Activated T-helper 1 cell treated with anti-CD3 and anti-CD28 coated beads, Interleukin-12 subunit alpha, Interleukin-12 subunit beta, Interleukin-2, Interleukin-4 antibody, amounts not matched to agents 30 ng/mL and 10 ng/mL and 1 ng/mL, durations not matched to agents 14 hours and 24 hours and 36 hours (primary cell): ENCODE data around the gene FAM20A. TPM values are rescaled to one million over a fixed set of nuclear protein-coding genes. Genes with fewer than 3 reads are reported as not detected.

Experiments
- DNase-seq: peaks from one replicate; pipeline ENCODE4 v3.0.0; 2021; ENCODE audit warnings: low spot score
- H3K27ac Mint-ChIP-seq: one replicate; pipeline ENCODE4 v1.8.0; 2021; ENCODE audit warnings: mild to moderate bottlenecking, mixed read lengths
- H3K27me3 Mint-ChIP-seq: one replicate; pipeline ENCODE4 v1.8.0; 2022; ENCODE audit warnings: mild to moderate bottlenecking, moderate library complexity, mixed read lengths; ENCODE audit not compliant: insufficient read depth
- H3K36me3 Mint-ChIP-seq: one replicate; pipeline ENCODE4 v1.8.0; 2021; ENCODE audit warnings: low read depth, mixed read lengths
- H3K4me1 Mint-ChIP-seq: one replicate; pipeline ENCODE4 v1.8.0; 2021; ENCODE audit warnings: low read depth, mixed read lengths
- H3K4me3 Mint-ChIP-seq: one replicate; pipeline ENCODE4 v1.8.0; 2021; ENCODE audit warnings: mild to moderate bottlenecking, moderate library complexity, mixed read lengths
- H3K9me3 Mint-ChIP-seq: one replicate; pipeline ENCODE4 v1.8.0; 2021; ENCODE audit warnings: mixed read lengths
- intact Hi-C: fragments of 100-400 bp; cut with micrococcal nuclease; formaldehyde crosslinking; loops from one replicate; pipeline ENCODE4 v1.15.1; 2024
- total RNA-seq: library from RNA; stranded (reverse); gene quantifications from 2 replicates; pipeline ENCODE4 v1.2.3, GENCODE V29; 2022

The FAM20A gene
- total RNA-seq, 1 donor from 2014 or later, result not detected

- Mint-ChIP-seq H3K27ac (no peak overlapping the region), H3K36me3 (no peaks in the 10 kb centered on the region), H3K27me3 (peaks cover 6% of the 10 kb centered on the region), H3K4me1 (no peaks in the 10 kb centered on the region), H3K9me3 (no peaks in the 10 kb centered on the region), H3K4me3 (no peak overlapping the region)
- no peak for DNase-seq
- intact Hi-C loops, result no loop called here
These were observed 35.3 kb downstream of the FAM20A start for GRCh38 chr17:68565661-68566441.

DNA sequence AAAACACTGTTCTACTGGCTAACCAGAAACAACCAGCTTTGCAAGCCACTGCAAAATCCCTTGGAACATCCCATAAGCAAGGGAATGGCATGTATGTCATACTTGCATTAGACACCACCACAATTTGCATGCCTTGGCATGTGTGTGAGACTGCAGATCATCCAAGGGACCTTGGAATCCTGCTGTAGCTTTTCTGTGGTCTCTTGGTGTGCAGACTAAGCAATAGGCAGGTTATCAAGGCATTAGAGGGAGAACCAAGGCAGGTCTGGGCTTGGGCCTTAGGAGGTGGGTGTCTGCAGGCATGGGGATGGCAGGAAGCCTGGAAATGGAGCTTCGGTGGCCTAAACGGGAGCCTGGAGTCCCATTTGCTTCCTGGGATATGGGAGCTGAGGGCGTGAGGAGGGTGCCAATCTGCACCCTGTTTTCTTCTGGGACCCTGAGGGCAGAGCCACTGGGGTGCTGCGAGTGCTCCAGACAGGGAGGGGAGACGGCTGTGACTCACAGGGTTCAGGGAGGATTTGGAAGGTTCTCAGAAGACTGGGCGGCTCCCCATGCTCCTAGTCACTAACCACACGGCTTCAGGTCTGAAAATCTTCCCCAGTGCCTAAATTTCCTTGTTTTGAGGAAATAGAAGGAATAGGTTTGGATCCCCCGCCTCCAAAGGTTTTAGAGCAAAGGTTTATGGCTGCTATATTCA is 36.6 kb downstream of the FAM20A start:
- no peak for DNase-seq
- no peak overlapping the region for H3K4me3 Mint-ChIP-seq
- peaks cover 6% of the 10 kb centered on the region for H3K27me3 Mint-ChIP-seq
- no peaks in the 10 kb centered on the region for H3K36me3 Mint-ChIP-seq
- no peak overlapping the region for H3K27ac Mint-ChIP-seq
- no peaks in the 10 kb centered on the region for H3K9me3 Mint-ChIP-seq
- intact Hi-C loops, result no loop called here
- no peaks in the 10 kb centered on the region for H3K4me1 Mint-ChIP-seq

DNA sequence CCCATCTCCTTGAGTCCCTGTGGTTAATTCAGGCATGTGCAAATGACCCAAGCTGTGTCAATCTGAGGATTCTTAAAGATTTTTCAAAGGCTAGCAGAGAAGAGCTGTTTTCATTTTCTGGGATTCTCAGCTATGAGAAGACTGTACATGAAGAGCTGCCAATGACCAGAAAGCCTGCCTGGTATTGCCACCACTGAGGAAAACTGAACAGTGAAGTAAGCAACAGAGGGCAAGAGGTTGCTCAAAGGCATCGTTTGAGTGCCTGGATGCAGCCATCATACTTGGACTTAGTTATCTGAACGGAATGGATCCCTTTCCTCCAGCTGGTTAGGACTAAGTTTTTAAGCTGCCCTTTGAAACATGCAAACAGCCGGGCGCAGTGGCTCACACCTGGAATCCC is 38.4 kb downstream of the FAM20A start:
- Mint-ChIP-seq H3K36me3 (no peaks in the 10 kb centered on the region), H3K27ac (no peak overlapping the region), H3K9me3 (no peaks in the 10 kb centered on the region), H3K4me1 (no peaks in the 10 kb centered on the region), H3K4me3 (no peak overlapping the region), H3K27me3 (peaks cover 6% of the 10 kb centered on the region)
- DNase-seq, result no peak
- intact Hi-C loops, result no loop called here

DNA sequence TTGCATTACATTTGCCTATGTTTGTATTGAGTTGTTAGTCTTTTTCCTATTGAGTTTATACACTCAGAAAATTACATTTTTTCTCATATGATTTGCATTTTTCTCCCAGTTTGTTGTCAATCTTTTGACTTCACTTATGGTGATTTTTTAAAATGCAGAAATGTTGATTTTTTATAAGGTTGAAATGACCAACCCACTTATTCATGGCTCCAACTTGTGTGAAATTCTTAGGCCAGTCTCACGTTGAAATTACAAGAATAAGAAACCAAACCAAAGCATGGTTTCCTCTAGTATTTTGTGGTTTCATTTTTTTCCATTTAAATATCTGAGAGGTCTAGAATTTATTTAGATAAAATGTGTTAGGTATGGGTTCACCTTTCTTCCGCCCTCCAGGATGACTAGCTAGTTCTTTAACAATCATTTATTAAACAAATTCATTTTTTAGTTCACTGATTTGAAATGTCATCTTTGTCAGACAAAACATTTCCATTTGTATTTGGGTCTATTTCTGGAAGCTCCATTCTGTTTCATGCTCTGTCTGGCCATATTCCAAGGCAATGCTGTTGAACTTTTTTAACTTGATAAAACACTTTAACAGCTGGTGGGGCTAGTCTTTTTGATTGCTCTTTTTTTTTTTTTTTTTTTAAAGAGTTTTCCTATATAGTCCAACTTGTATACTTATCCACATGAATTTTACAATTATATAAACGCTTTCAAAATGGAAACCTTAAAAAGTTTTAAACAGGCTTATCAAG is 40.0 kb downstream of the FAM20A start:
- Mint-ChIP-seq H3K36me3 (no peaks in the 10 kb centered on the region), H3K27ac (no peak overlapping the region), H3K4me3 (no peak overlapping the region), H3K27me3 (peaks cover 3% of the 10 kb centered on the region), H3K4me1 (no peaks in the 10 kb centered on the region), H3K9me3 (no peaks in the 10 kb centered on the region)
- no peak for DNase-seq
- intact Hi-C loops, result no loop called here

- no peak overlapping the region for H3K4me3 Mint-ChIP-seq
- H3K9me3 Mint-ChIP-seq, result no peaks in the 10 kb centered on the region
- no peaks in the 10 kb centered on the region for H3K4me1 Mint-ChIP-seq
- no peaks in the 10 kb centered on the region for H3K27me3 Mint-ChIP-seq
- H3K27ac Mint-ChIP-seq, result no peak overlapping the region
- intact Hi-C loops, result no loop called here
- no peaks in the 10 kb centered on the region for H3K36me3 Mint-ChIP-seq
- DNase-seq, result no peak
These were observed 41.9 kb downstream of the FAM20A start for GRCh38 chr17:68559316-68559715.

DNA sequence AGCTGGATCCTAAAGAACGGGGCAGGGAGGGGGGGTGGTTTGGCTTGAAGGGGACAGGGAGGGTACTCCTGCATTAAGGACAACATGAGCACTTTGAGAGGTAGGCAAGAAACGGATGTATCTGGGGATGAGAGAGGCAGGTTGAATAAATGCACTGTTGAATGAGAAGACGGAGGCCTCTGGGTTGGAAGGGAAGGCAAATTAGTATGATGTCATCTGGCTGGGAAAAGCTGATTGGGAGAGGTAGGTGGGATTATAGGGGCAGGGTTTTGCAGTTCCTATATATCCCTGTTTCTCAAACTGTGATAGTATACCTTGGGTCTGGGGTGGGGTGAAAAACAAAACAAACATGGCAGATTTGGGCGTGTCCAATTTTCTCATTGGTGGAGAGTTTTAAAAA is 44.6 kb downstream of the FAM20A start:
- intact Hi-C loops, result no loop called here
- Mint-ChIP-seq H3K4me1 (no peaks in the 10 kb centered on the region), H3K36me3 (no peaks in the 10 kb centered on the region), H3K9me3 (no peaks in the 10 kb centered on the region), H3K27me3 (no peaks in the 10 kb centered on the region), H3K4me3 (no peak overlapping the region), H3K27ac (no peak overlapping the region)
- DNase-seq, result no peak

- H3K27ac Mint-ChIP-seq, result no peak overlapping the region
- no peak for DNase-seq
- intact Hi-C loops, result no loop called here
- peaks cover 3% of the 10 kb centered on the region for H3K36me3 Mint-ChIP-seq
- H3K4me3 Mint-ChIP-seq, result no peak overlapping the region
- H3K27me3 Mint-ChIP-seq, result no peaks in the 10 kb centered on the region
- no peaks in the 10 kb centered on the region for H3K9me3 Mint-ChIP-seq
- H3K4me1 Mint-ChIP-seq, result no peaks in the 10 kb centered on the region
These were observed 56.9 kb downstream of the FAM20A start for GRCh38 chr17:68544111-68544915.

DNA sequence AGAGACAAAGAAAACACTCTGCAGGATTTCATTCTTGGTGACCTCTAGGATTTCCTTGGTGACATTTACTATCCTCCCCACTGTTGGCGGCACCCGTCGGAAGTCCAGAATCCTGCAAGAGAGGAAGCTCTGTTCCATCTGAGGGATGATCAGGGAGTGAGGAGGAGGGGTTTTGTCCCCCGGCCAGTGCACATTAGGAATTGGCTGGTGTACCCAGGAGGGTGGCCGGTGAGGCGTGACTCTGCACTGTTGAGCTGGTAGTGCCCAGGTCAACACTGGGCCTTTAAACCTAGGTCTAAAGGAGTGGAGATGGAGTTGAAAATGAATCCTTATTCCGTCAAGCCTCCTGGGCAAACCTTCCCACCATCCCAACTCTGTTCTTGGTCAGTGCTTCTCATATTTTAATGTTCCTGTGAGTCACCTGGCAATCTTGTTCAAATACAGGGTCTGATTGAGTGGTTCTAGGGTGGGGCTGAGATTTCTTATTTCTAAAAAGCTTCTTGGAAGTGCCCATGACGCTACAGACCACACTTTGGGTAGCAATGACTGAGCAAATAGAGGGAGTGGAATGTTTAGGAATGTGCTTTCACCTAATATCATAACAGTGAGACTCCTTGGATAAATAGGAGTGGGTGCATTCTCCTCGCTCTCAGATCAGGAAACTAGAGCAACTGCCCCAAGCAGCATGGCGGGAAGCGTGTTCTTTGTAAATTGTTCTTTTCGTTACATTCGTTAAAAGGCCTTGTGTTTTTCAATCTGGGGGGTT is 58.3 kb downstream of the FAM20A start:
- H3K4me3 Mint-ChIP-seq, result no peak overlapping the region
- no peaks in the 10 kb centered on the region for H3K4me1 Mint-ChIP-seq
- intact Hi-C loops, result no loop called here
- no peak for DNase-seq
- H3K27me3 Mint-ChIP-seq, result no peaks in the 10 kb centered on the region
- no peak overlapping the region for H3K27ac Mint-ChIP-seq
- H3K9me3 Mint-ChIP-seq, result no peaks in the 10 kb centered on the region
- peaks cover 5% of the 10 kb centered on the region for H3K36me3 Mint-ChIP-seq

DNA sequence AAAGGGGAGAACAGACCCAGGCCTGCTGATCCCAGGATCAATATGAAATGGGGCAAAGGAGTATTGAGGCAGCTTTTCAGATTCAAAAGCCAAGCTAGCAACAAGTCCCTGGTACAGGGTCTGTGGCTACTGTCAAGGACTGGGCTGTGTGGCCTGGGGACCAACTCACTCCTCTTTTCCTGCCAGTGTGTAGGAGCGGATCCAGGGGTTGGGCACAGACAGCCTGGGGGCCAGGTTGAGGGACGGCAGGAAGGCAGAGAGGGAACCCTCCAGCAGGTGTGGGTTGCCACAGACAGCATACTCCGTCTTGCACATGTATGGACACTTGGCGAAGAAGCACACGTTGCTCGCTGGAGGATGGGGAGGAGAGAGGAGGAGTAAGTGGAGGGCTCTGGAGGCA is 59.4 kb downstream of the FAM20A start:
- no peak for DNase-seq
- Mint-ChIP-seq H3K36me3 (peaks cover 7% of the 10 kb centered on the region), H3K4me3 (no peak overlapping the region), H3K4me1 (no peaks in the 10 kb centered on the region), H3K9me3 (no peaks in the 10 kb centered on the region), H3K27ac (no peak overlapping the region), H3K27me3 (no peaks in the 10 kb centered on the region)
- intact Hi-C loops, result no loop called here

DNA sequence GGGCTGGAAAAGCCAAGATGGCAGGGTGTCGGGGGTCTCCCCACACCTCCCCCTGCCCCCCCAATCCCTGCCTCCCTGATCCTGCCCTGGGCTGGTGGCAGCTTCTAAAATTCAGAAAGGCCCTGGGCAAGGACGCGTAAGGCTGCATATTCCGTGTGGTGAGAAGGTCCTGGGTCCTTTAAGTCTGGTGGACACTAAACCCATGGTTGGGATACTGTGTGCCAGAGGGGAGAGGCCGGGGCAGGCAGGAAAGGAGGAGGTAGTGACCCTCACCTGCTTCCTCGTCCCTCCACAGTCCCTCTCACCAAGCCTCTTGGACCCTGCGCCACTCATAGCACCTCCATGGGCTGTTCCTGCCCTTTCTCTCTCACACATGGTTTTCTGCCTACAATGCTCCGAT is 60.2 kb downstream of the FAM20A start:
- peaks cover 10% of the 10 kb centered on the region for H3K36me3 Mint-ChIP-seq
- H3K27me3 Mint-ChIP-seq, result no peaks in the 10 kb centered on the region
- DNase-seq, result no peak
- H3K9me3 Mint-ChIP-seq, result no peaks in the 10 kb centered on the region
- intact Hi-C loops, result no loop called here
- no peak overlapping the region for H3K4me3 Mint-ChIP-seq
- no peaks in the 10 kb centered on the region for H3K4me1 Mint-ChIP-seq
- no peak overlapping the region for H3K27ac Mint-ChIP-seq

GRCh38 chr17:68539548-68540467 is 61.4 kb downstream of the FAM20A start:
- no peak overlapping the region for H3K4me3 Mint-ChIP-seq
- H3K27ac Mint-ChIP-seq, result no peak overlapping the region
- intact Hi-C loops, result no loop called here
- H3K36me3 Mint-ChIP-seq, result peaks cover 13% of the 10 kb centered on the region
- DNase-seq, result no peak
- no peaks in the 10 kb centered on the region for H3K9me3 Mint-ChIP-seq
- peaks cover 3% of the 10 kb centered on the region for H3K4me1 Mint-ChIP-seq
- no peaks in the 10 kb centered on the region for H3K27me3 Mint-ChIP-seq
